ENCODE measurements around the gene ITGA6.

The ITGA6 gene

DNA sequence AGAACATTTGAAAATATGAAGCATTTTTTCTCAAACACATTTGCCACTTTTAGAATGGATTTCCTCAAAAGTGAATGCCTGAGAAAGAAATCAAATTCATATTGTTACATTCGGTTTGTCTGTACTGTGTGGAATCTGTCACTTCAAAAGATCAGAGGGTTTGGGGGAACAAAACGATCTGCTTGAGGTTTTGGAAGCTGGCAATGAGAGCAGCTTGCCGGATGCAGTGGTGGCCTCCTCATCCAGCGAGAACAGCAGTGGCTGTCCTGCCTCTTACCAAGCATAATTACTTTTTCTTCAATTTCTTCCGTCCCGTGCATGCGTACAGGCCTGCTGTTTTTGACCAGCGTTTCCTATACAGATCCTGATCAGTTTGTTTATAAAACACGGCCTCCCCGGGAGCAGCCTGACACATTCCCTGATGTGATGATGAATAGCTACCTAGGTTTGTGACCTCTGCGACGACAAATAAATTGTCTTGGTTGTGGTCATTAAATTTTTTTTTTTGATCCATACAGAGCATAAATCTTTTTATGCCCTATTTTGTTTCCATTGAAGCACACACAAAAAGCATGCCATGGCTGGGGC, 45.2 kb downstream of the ITGA6 start:
- H3K14ac ChIP-seq (ENCODE audit: low read length in 2 of 2) = no peak overlapping the region
- peak overlapping the region in 1 of 2 experiments; percentile 16 for H3K18ac ChIP-seq (ENCODE audit: low read depth in 1 of 2, low read length in 2 of 2)
- no peaks in the 10 kb centered on the region for H3K4me1 ChIP-seq (ENCODE audit: control insufficient read depth, insufficient read depth, low read depth, low read length)
- H2BK12ac ChIP-seq (ENCODE audit: low read length in 2 of 2) = no peak overlapping the region
- peaks cover 2% of the 10 kb centered on the region for H3K79me1 ChIP-seq (replicated peaks; ENCODE audit: low read length, poor library complexity, severe bottlenecking)
- no peak overlapping the region for H2BK5ac ChIP-seq (ENCODE audit: low read depth, low read length, poor library complexity, severe bottlenecking)
- no peak overlapping the region for H3K4me2 ChIP-seq (ENCODE audit: low read length, poor library complexity, severe bottlenecking)
- peak overlapping the region; percentile 12 for H4K8ac ChIP-seq (ENCODE audit: low read length)
- no peak overlapping the region for H4K91ac ChIP-seq (ENCODE audit: low read length)
- no peak overlapping the region for H2BK120ac ChIP-seq (ENCODE audit: low read depth, low read length)
- no peak overlapping the region for H3K27ac ChIP-seq (ENCODE audit: low read length, poor library complexity, severe bottlenecking)
- DNase-seq = no peak
- no peak overlapping the region for H2BK15ac ChIP-seq (ENCODE audit: low read depth, poor library complexity, severe bottlenecking)
- no peak overlapping the region for H3K9ac ChIP-seq (ENCODE audit: low read length)
- no peak overlapping the region for H2AK5ac ChIP-seq (ENCODE audit: low read length, severe bottlenecking)
- no peak overlapping the region for H3K4ac ChIP-seq (ENCODE audit: low read depth in 1 of 2, low read length in 2 of 2)
- no peak overlapping the region for H2AFZ ChIP-seq (ENCODE audit: low read depth, low read length)
- H3K27me3 ChIP-seq (ENCODE audit: control insufficient read depth in 1 of 2, insufficient read depth in 1 of 2, low read length in 2 of 2) = no peaks in the 10 kb centered on the region
- no peak overlapping the region for H3K23ac ChIP-seq (ENCODE audit: low read length in 2 of 2)
- no peak overlapping the region for H3K4me3 ChIP-seq (ENCODE audit: insufficient read depth in 1 of 2, low read depth in 1 of 2, low read length in 2 of 2)
- 49% methylated on average over 10 of the region's 12 CpGs for WGBS
- no peaks in the 10 kb centered on the region for H3K9me3 ChIP-seq (ENCODE audit: control insufficient read depth, low read length)
- no peaks in the 10 kb centered on the region for H3K36me3 ChIP-seq (ENCODE audit: control insufficient read depth in 1 of 2, insufficient read depth in 2 of 2, low read depth in 1 of 2, low read length in 2 of 2)

DNA sequence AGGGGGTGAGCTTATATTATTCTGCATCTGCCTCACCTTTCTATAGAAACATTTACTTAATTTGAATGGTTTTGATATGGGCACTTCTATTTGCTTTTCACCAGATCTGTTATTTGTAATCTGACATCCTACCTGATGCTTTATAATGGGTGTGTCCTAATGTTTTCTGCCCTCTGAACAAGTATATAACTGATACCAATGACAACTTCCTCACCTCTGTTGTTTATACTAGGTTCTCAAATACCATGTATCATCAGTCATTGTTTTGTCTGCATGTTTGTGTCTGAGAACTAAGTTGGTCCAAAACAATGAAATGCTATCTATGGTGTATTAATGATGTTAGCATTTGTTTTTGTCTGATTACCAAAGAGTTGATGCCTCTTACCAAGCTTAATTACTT, 45.8 kb downstream of the ITGA6 start:
- no peak overlapping the region for H3K4me2 ChIP-seq (ENCODE audit: low read length, poor library complexity, severe bottlenecking)

DNA sequence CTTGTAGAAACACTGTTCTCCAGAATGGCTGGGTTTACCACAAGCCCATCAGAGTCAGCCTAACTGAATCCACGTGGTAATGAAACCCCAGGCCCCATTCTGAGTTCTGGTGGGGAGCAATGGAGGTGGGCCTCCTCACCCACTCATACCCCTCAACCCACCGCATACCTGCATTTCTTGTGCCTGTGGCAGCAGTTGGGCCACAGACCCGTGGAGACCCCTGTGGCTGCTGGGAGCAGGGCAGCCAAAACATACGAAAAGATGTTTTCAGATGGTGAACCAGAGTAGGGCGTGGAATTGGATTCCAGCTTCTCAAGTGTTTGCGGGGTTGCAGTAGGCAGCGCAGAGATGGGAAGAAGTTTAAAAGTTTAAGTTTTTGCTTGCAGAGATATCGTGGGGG, 51.0 kb downstream of the ITGA6 start:
- Histone ChIP-seq H3K27ac (ENCODE audit: low read length, poor library complexity, severe bottlenecking) (no peak overlapping the region), H3K27me3 (ENCODE audit: control insufficient read depth in 1 of 2, insufficient read depth in 1 of 2, low read length in 2 of 2) (no peaks in the 10 kb centered on the region), H3K4me3 (ENCODE audit: insufficient read depth in 1 of 2, low read depth in 1 of 2, low read length in 2 of 2) (no peak overlapping the region), H2BK15ac (ENCODE audit: low read depth, poor library complexity, severe bottlenecking) (no peak overlapping the region), H3K14ac (ENCODE audit: low read length in 2 of 2) (no peak overlapping the region), H3K18ac (ENCODE audit: low read depth in 1 of 2, low read length in 2 of 2) (no peak overlapping the region), H3K9ac (ENCODE audit: low read length) (no peak overlapping the region), H2AK5ac (ENCODE audit: low read length, severe bottlenecking) (no peak overlapping the region), H3K4me1 (ENCODE audit: control insufficient read depth, insufficient read depth, low read depth, low read length) (peaks cover 6% of the 10 kb centered on the region), H3K4me2 (ENCODE audit: low read length, poor library complexity, severe bottlenecking) (no peak overlapping the region), H3K23ac (ENCODE audit: low read length in 2 of 2) (no peak overlapping the region), H2BK5ac (ENCODE audit: low read depth, low read length, poor library complexity, severe bottlenecking) (no peak overlapping the region), H2BK120ac (ENCODE audit: low read depth, low read length) (no peak overlapping the region), H3K9me3 (ENCODE audit: control insufficient read depth, low read length) (no peaks in the 10 kb centered on the region), H3K79me1 (replicated peaks; ENCODE audit: low read length, poor library complexity, severe bottlenecking) (peaks cover 3% of the 10 kb centered on the region), H3K36me3 (ENCODE audit: control insufficient read depth in 1 of 2, insufficient read depth in 2 of 2, low read depth in 1 of 2, low read length in 2 of 2) (peaks cover 0 to 3% of the 10 kb centered on the region in 2 experiments), H3K4ac (ENCODE audit: low read depth in 1 of 2, low read length in 2 of 2) (no peak overlapping the region), H4K91ac (ENCODE audit: low read length) (no peak overlapping the region), H2AFZ (ENCODE audit: low read depth, low read length) (no peak overlapping the region), H2BK12ac (ENCODE audit: low read length in 2 of 2) (no peak overlapping the region), H4K8ac (ENCODE audit: low read length) (no peak overlapping the region)
- WGBS = 92% methylated on average over 8 of the region's 8 CpGs
- DNase-seq = no peak

More for the DNA sequence above, 45.8 kb downstream of the ITGA6 start:
- no peak overlapping the region for H3K14ac ChIP-seq (ENCODE audit: low read length in 2 of 2)
- no peak overlapping the region for H3K4me3 ChIP-seq (ENCODE audit: insufficient read depth in 1 of 2, low read depth in 1 of 2, low read length in 2 of 2)
- no peak overlapping the region for H2BK15ac ChIP-seq (ENCODE audit: low read depth, poor library complexity, severe bottlenecking)
- no peak overlapping the region for H3K23ac ChIP-seq (ENCODE audit: low read length in 2 of 2)
- H3K27me3 ChIP-seq (ENCODE audit: control insufficient read depth in 1 of 2, insufficient read depth in 1 of 2, low read length in 2 of 2) = no peaks in the 10 kb centered on the region
- H2BK120ac ChIP-seq (ENCODE audit: low read depth, low read length) = no peak overlapping the region
- H3K4ac ChIP-seq (ENCODE audit: low read depth in 1 of 2, low read length in 2 of 2) = no peak overlapping the region
- H3K36me3 ChIP-seq (ENCODE audit: control insufficient read depth in 1 of 2, insufficient read depth in 2 of 2, low read depth in 1 of 2, low read length in 2 of 2) = peaks cover 0 to under 1% of the 10 kb centered on the region in 2 experiments
- no peaks in the 10 kb centered on the region for H3K4me1 ChIP-seq (ENCODE audit: control insufficient read depth, insufficient read depth, low read depth, low read length)
- no peak overlapping the region for H2AK5ac ChIP-seq (ENCODE audit: low read length, severe bottlenecking)
- no peak overlapping the region for H2BK5ac ChIP-seq (ENCODE audit: low read depth, low read length, poor library complexity, severe bottlenecking)
- DNase-seq = no peak
- peaks cover 2% of the 10 kb centered on the region for H3K79me1 ChIP-seq (replicated peaks; ENCODE audit: low read length, poor library complexity, severe bottlenecking)
- H3K9me3 ChIP-seq (ENCODE audit: control insufficient read depth, low read length) = no peaks in the 10 kb centered on the region
- H3K27ac ChIP-seq (ENCODE audit: low read length, poor library complexity, severe bottlenecking) = no peak overlapping the region
- no peak overlapping the region for H4K8ac ChIP-seq (ENCODE audit: low read length)
- no peak overlapping the region for H3K18ac ChIP-seq (ENCODE audit: low read depth in 1 of 2, low read length in 2 of 2)
- H2AFZ ChIP-seq (ENCODE audit: low read depth, low read length) = no peak overlapping the region
- H3K9ac ChIP-seq (ENCODE audit: low read length) = no peak overlapping the region
- no peak overlapping the region for H4K91ac ChIP-seq (ENCODE audit: low read length)
- H2BK12ac ChIP-seq (ENCODE audit: low read length in 2 of 2) = no peak overlapping the region

GRCh38 chr2:172480301-172481218, 53.2 kb downstream of the ITGA6 start:
- Histone ChIP-seq H3K9me3 (ENCODE audit: control insufficient read depth, low read length) (no peaks in the 10 kb centered on the region), H3K36me3 (ENCODE audit: control insufficient read depth in 1 of 2, insufficient read depth in 2 of 2, low read depth in 1 of 2, low read length in 2 of 2) (peaks cover 0 to 3% of the 10 kb centered on the region in 2 experiments), H3K79me1 (replicated peaks; ENCODE audit: low read length, poor library complexity, severe bottlenecking) (peaks cover 1% of the 10 kb centered on the region), H3K4me1 (ENCODE audit: control insufficient read depth, insufficient read depth, low read depth, low read length) (peaks cover 6% of the 10 kb centered on the region), H3K9ac (ENCODE audit: low read length) (no peak overlapping the region), H3K4me2 (ENCODE audit: low read length, poor library complexity, severe bottlenecking) (no peak overlapping the region), H3K14ac (ENCODE audit: low read length in 2 of 2) (no peak overlapping the region), H2BK15ac (ENCODE audit: low read depth, poor library complexity, severe bottlenecking) (no peak overlapping the region), H3K27ac (ENCODE audit: low read length, poor library complexity, severe bottlenecking) (peak overlapping the region; percentile 41), H2BK5ac (ENCODE audit: low read depth, low read length, poor library complexity, severe bottlenecking) (no peak overlapping the region), H2BK12ac (ENCODE audit: low read length in 2 of 2) (peak overlapping the region in 1 of 2 experiments; percentile 55), H2AFZ (ENCODE audit: low read depth, low read length) (no peak overlapping the region), H3K23ac (ENCODE audit: low read length in 2 of 2) (no peak overlapping the region), H4K8ac (ENCODE audit: low read length) (peak overlapping the region; percentile 27), H3K4ac (ENCODE audit: low read depth in 1 of 2, low read length in 2 of 2) (peak overlapping the region in 1 of 2 experiments; percentile 41), H2AK5ac (ENCODE audit: low read length, severe bottlenecking) (no peak overlapping the region), H3K4me3 (ENCODE audit: insufficient read depth in 1 of 2, low read depth in 1 of 2, low read length in 2 of 2) (no peak overlapping the region), H3K27me3 (ENCODE audit: control insufficient read depth in 1 of 2, insufficient read depth in 1 of 2, low read length in 2 of 2) (no peaks in the 10 kb centered on the region), H2BK120ac (ENCODE audit: low read depth, low read length) (no peak overlapping the region), H3K18ac (ENCODE audit: low read depth in 1 of 2, low read length in 2 of 2) (peak overlapping the region; percentile 72 to 92), H4K91ac (ENCODE audit: low read length) (no peak overlapping the region)
- WGBS = 25% methylated on average over 10 of the region's 12 CpGs
- DNase-seq = peak; percentile 61

All from mesenchymal stem cell (in vitro differentiated cells and primary cell).